ENCODE data around the gene RNF115.

- TF ChIP-seq CTCF (IDR thresholded peaks at IDR 0.05): no peak
- peak in 1 of 2 donors; percentile 26 for TF ChIP-seq POLR2A (IDR thresholded peaks at IDR 0.05)
Observed at GRCh38 chr1:145784409-145784808, 39.5 kb downstream of the RNF115 start.
